Neuronal stem cell (in vitro differentiated cells): Measurements from ENCODE around the gene AUP1.

Source experiments
- DNase-seq: peaks from one replicate; pipeline ENCODE4 v3.0.0-alpha.2; 2013; ENCODE audit warnings: low spot score
- H2AFZ ChIP-seq: one replicate; pipeline ENCODE4 v1.6.1; 2013; ENCODE audit warnings: mild to moderate bottlenecking, low read length, inconsistent platforms
- H2AK5ac ChIP-seq: 2 replicates; pipeline ENCODE4 v1.6.1; 2013; ENCODE audit warnings: low read depth, mild to moderate bottlenecking, inconsistent platforms, low read length, moderate library complexity, mixed read lengths
- H2BK120ac ChIP-seq: 2 replicates; pipeline ENCODE4 v1.6.1; 2013; ENCODE audit warnings: low read depth, mild to moderate bottlenecking, inconsistent platforms, low read length, moderate library complexity, mixed read lengths
- H2BK12ac ChIP-seq: one replicate; pipeline ENCODE4 v1.6.1; 2013; ENCODE audit warnings: low read length, inconsistent platforms
- H2BK15ac ChIP-seq: 2 replicates; pipeline ENCODE4 v1.6.1; 2013; ENCODE audit warnings: mild to moderate bottlenecking, low read length, inconsistent platforms, mixed read lengths
- H2BK5ac ChIP-seq: one replicate; pipeline ENCODE4 v1.6.1; 2013; ENCODE audit warnings: inconsistent platforms, mild to moderate bottlenecking, low read length, moderate library complexity
- H3K14ac ChIP-seq: one replicate; pipeline ENCODE4 v1.6.1; 2013; ENCODE audit warnings: low read length, inconsistent platforms
- H3K18ac ChIP-seq: 2 replicates; pipeline ENCODE4 v1.6.1; 2013; ENCODE audit warnings: low read length, inconsistent platforms
- H3K23ac ChIP-seq: 2 replicates; pipeline ENCODE4 v1.6.1; 2013; ENCODE audit warnings: low read depth, mild to moderate bottlenecking, mixed read lengths, low read length, inconsistent platforms; ENCODE audit not compliant: poor library complexity
- H3K27ac ChIP-seq: replicated peaks from 3 replicates; pipeline ENCODE4 v1.5.1; 2013; ENCODE audit warnings: low read length, inconsistent platforms
- H3K27me3 ChIP-seq, 3 experiments: 2 replicates each; pipeline ENCODE4 v1.6.1; 2013; ENCODE audit warnings: low read length in 3 of 3, mild to moderate bottlenecking in 2 of 3, inconsistent platforms in 1 of 3, low read depth in 1 of 3, mixed read lengths in 1 of 3, moderate library complexity in 1 of 3; ENCODE audit not compliant: control insufficient read depth in 3 of 3, insufficient read depth in 3 of 3
- H3K36me3 ChIP-seq, 2 donors: replicated peaks in 1 of 2; 2 replicates each; pipeline ENCODE4 v1.6.1; 2013; ENCODE audit warnings: low read length in 2 of 2; ENCODE audit not compliant: control insufficient read depth in 2 of 2, insufficient read depth in 2 of 2
- H3K4ac ChIP-seq: 2 replicates; pipeline ENCODE4 v1.6.1; 2013; ENCODE audit warnings: inconsistent platforms, mild to moderate bottlenecking, low read length, moderate library complexity
- H3K4me1 ChIP-seq, 2 donors: 1 replicate in 1 of 2; 2 replicates in 1 of 2; pipeline ENCODE4 v1.6.1; 2013; ENCODE audit warnings: low read length in 2 of 2, low read depth in 1 of 2; ENCODE audit not compliant: control insufficient read depth in 2 of 2, insufficient read depth in 1 of 2
- H3K4me2 ChIP-seq: one replicate; pipeline ENCODE4 v1.6.1; 2013; ENCODE audit warnings: mild to moderate bottlenecking, low read length, inconsistent platforms; ENCODE audit not compliant: insufficient read depth, poor library complexity, severe bottlenecking
- H3K4me3 ChIP-seq, 2 donors: 2 replicates each; pipeline ENCODE4 v1.5.1; 2013; ENCODE audit warnings: low read length in 2 of 2, mild to moderate bottlenecking in 2 of 2, inconsistent platforms in 1 of 2, moderate library complexity in 1 of 2
- H3K79me1 ChIP-seq: one replicate; pipeline ENCODE4 v1.6.1; 2013; ENCODE audit warnings: low read depth, mild to moderate bottlenecking, inconsistent platforms, low read length, moderate library complexity
- H3K9ac ChIP-seq: one replicate; pipeline ENCODE4 v1.6.1; 2013; ENCODE audit warnings: mild to moderate bottlenecking, low read depth, low read length, inconsistent platforms; ENCODE audit not compliant: poor library complexity
- H3K9me3 ChIP-seq, 2 donors: replicated peaks in 1 of 2; 2 replicates each; pipeline versions ENCODE3 to v1.6.1; 2013; ENCODE audit warnings: low read length in 2 of 2, mild to moderate bottlenecking in 2 of 2, inconsistent platforms in 1 of 2, low read depth in 1 of 2, mixed read lengths in 1 of 2, moderate library complexity in 1 of 2; ENCODE audit not compliant: control insufficient read depth in 2 of 2, insufficient read depth in 1 of 2
- H4K8ac ChIP-seq: one replicate; pipeline ENCODE4 v1.6.1; 2013; ENCODE audit warnings: low read depth, mild to moderate bottlenecking, inconsistent platforms, low read length, moderate library complexity
- H4K91ac ChIP-seq: one replicate; pipeline ENCODE4 v1.6.1; 2013; ENCODE audit warnings: low read length, low read depth, mild to moderate bottlenecking, inconsistent platforms; ENCODE audit not compliant: poor library complexity
- WGBS, 2 donors: extraction: QIAGEN DNeasy Blood & Tissue Kit; methylation state at CpG; one replicate each; pipeline ENCODE4 v1.1.7; 2013; ENCODE audit warnings: missing lambda C conversion rate in 2 of 2, mixed read lengths in 1 of 2; ENCODE audit not compliant: insufficient read length in 2 of 2, insufficient replicate concordance in 1 of 2; ENCODE audit errors: extremely low coverage in 2 of 2; 5-methylcytosine and 5-hydroxymethylcytosine counted together

Gene AUP1

DNA sequence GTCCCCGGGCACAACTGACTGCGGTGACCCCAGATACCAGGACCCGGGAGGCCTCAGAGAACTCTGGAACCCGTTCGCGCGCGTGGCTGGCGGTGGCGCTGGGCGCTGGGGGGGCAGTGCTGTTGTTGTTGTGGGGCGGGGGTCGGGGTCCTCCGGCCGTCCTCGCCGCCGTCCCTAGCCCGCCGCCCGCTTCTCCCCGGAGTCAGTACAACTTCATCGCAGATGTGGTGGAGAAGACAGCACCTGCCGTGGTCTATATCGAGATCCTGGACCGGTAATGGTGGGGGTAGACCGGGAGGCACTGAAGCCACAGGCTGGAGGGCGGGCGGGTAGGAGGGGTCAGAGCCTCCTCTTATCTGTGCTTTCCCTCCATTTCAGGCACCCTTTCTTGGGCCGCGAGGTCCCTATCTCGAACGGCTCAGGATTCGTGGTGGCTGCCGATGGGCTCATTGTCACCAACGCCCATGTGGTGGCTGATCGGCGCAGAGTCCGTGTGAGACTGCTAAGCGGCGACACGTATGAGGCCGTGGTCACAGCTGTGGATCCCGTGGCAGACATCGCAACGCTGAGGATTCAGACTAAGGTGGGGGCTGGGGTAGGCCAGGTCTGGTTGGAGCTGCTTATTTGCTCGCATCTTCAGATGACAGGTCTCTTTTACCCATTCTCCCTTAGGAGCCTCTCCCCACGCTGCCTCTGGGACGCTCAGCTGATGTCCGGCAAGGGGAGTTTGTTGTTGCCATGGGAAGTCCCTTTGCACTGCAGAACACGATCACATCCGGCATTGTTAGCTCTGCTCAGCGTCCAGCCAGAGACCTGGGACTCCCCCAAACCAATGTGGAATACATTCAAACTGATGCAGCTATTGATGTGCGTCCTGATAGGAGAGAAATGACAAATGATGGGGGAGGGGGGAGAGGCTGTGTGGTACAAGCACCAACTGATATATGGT lies 1.0 kb upstream of the AUP1 start:
- H3K14ac ChIP-seq = peak overlapping the region; percentile 73
- no peak overlapping the region for H4K91ac ChIP-seq
- H2BK12ac ChIP-seq = no peak overlapping the region
- H3K4ac ChIP-seq = no peak overlapping the region
- DNase-seq = no peak
- peak overlapping the region; percentile 81 for H3K4me2 ChIP-seq
- peak overlapping the region; percentile 93 for H3K9ac ChIP-seq
- H3K27me3 ChIP-seq = no peaks in the 10 kb centered on the region
- peak overlapping the region; percentile 76 for H3K23ac ChIP-seq
- peaks cover 39 to 74% of the 10 kb centered on the region in 2 donors for H3K36me3 ChIP-seq
- no CpG with 5 or more reads among the region's 54 CpGs for WGBS, 2 donors
- H2AFZ ChIP-seq = peak overlapping the region; percentile 97
- peaks cover 5% of the 10 kb centered on the region for H3K79me1 ChIP-seq
- H3K27ac ChIP-seq = no peak overlapping the region
- peak overlapping the region; percentile 95 for H3K18ac ChIP-seq
- H4K8ac ChIP-seq = no peak overlapping the region
- peaks cover 0 to 2% of the 10 kb centered on the region in 2 donors for H3K9me3 ChIP-seq
- no peak overlapping the region for H2BK120ac ChIP-seq
- H2AK5ac ChIP-seq = peak overlapping the region; percentile 12
- H3K4me1 ChIP-seq = peaks cover 11 to 17% of the 10 kb centered on the region in 2 donors
- H3K4me3 ChIP-seq = peak overlapping the region; percentile 72 to 89
- H2BK5ac ChIP-seq = peak overlapping the region; percentile 89
- peak overlapping the region; percentile 25 for H2BK15ac ChIP-seq

DNA sequence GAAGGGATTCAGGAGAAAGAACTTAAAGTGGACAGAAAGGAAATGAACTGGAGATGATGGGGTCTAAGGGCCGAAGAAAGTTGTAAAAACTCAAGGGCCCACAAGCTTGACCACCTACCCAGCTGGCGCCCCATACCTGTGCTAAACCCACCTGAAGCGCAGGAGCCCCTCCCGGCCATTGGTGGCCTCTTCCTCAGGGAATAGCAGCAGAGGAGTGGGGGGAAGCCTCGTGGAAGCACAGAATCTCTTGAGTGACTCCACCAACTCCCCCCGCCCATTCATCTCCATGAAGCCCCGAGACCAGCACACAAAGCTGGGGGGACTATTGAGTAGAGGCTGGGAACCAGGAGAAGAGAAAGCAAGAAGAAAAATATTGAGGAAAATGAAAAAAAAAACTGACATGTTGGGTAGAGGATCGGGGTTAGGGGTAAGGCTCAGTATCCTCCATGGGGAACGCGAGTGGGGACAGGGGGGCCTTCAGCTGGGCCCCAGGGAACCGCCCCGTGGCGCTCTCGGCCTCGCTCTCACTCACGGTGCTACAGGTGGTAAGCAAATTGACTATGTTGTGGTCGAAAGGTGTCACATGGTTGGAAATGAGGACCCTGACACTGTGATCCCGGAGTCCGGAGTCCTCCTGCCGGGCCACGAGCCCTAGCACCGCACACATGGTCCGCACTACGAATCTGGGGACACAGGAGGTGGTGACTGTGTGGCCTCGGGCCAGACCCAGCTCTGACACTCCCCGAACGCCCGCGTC lies 728 bp downstream of the AUP1 start:
- Histone ChIP-seq H4K8ac (no peak overlapping the region), H3K4me1 (peaks cover 11 to 17% of the 10 kb centered on the region in 2 donors), H3K36me3 (peaks cover 37 to 61% of the 10 kb centered on the region in 2 donors), H3K23ac (no peak overlapping the region), H2BK120ac (no peak overlapping the region), H3K4ac (no peak overlapping the region), H2BK12ac (peak overlapping the region; percentile 11), H3K18ac (peak overlapping the region; percentile 94), H3K14ac (no peak overlapping the region), H3K9me3 (peaks cover 0 to 2% of the 10 kb centered on the region in 2 donors), H3K9ac (peak overlapping the region; percentile 95), H3K27me3 (no peaks in the 10 kb centered on the region), H2BK5ac (peak overlapping the region; percentile 70), H4K91ac (no peak overlapping the region), H3K4me2 (peak overlapping the region; percentile 66), H3K4me3 (peak overlapping the region; percentile 72 to 95), H3K27ac (no peak overlapping the region), H2AK5ac (peak overlapping the region; percentile 59), H2BK15ac (peak overlapping the region; percentile 40), H3K79me1 (peaks cover 5% of the 10 kb centered on the region), H2AFZ (peak overlapping the region; percentile 97)
- WGBS, 2 donors = no CpG with 5 or more reads among the region's 29 CpGs
- no peak for DNase-seq

DNA sequence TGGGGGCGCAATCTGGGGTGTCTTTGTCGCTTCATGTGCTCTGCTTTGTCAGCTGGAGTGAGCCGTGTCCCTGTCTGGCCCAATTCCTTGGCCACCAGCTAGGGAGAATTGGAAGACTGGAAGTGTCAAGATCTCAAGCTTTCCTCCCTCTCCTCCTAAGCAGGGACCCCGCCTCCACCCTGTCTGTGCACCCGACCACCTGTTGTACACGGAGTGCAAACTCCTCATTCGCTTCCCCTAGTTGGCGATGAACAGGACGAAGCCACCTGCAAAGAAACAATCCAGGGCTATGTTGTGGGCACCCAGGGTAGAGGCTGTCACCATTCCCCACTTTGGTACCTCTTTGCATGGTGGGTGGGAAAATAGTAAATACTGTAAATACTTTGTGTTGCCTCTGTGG lies 1.8 kb downstream of the AUP1 start:
- Histone ChIP-seq H3K4me1 (peaks cover 11 to 17% of the 10 kb centered on the region in 2 donors), H2BK12ac (no peak overlapping the region), H2AK5ac (no peak overlapping the region), H3K79me1 (peaks cover 5% of the 10 kb centered on the region), H3K9me3 (peaks cover 0 to 2% of the 10 kb centered on the region in 2 donors), H2BK120ac (no peak overlapping the region), H3K14ac (no peak overlapping the region), H4K8ac (no peak overlapping the region), H3K4ac (no peak overlapping the region), H4K91ac (no peak overlapping the region), H3K9ac (no peak overlapping the region), H2BK15ac (no peak overlapping the region), H2BK5ac (no peak overlapping the region), H3K4me2 (no peak overlapping the region), H3K23ac (no peak overlapping the region), H3K36me3 (peaks cover 33 to 51% of the 10 kb centered on the region in 2 donors), H3K27ac (no peak overlapping the region), H3K27me3 (peaks cover 0 to 6% (median 0%) of the 10 kb centered on the region in 3 experiments), H2AFZ (no peak overlapping the region), H3K4me3 (peak overlapping the region in 1 of 2 donors; percentile 72), H3K18ac (no peak overlapping the region)
- WGBS, 2 donors = no CpG with 5 or more reads among the region's 9 CpGs
- DNase-seq = no peak
